ENCODE data around the gene TTC9. TPM values are rescaled to one million over a fixed set of nuclear protein-coding genes. Genes with fewer than 3 reads are reported as not detected.

The TTC9 gene
- total and polyA plus RNA-seq, 10 of the 15 experiments (the other 5 are each of a cell fraction or from before 2014, with no cell fraction given) = 0.87 to 15.8 (median 7.8) TPM

GRCh38 chr14:70706177-70706576 lies 64.5 kb downstream of the TTC9 start:
- DNase-seq (ENCODE audit: low read depth, low spot score) (no peak), FAIRE-seq (no peak), ATAC-seq (no peak)
- H2AFZ ChIP-seq (ENCODE audit: control insufficient read depth, low read depth, low read length) = 0 out of 2 replicates have a peak overlapping the region, but pooled peaks have one; percentile 11
- H3K79me2 ChIP-seq (ENCODE audit: control insufficient read depth, insufficient read depth, low read length) = no peaks in the 10 kb centered on the region
- intact Hi-C loops (cut with micrococcal nuclease; ENCODE audit: unreplicated experiment) = loop anchor here (2.0 kb wide), 1 partner anchor 51 kb away; no protein-coding TSS in a partner anchor
- CTCF ChIA-PET = interaction anchor here (0.6 to 3.1 kb wide), 11 partner anchors 8 to 111 kb away, joined by 3 to 19 read pairs (median 4); no protein-coding TSS in a partner anchor
- TF ChIP-seq, protein P1, sequence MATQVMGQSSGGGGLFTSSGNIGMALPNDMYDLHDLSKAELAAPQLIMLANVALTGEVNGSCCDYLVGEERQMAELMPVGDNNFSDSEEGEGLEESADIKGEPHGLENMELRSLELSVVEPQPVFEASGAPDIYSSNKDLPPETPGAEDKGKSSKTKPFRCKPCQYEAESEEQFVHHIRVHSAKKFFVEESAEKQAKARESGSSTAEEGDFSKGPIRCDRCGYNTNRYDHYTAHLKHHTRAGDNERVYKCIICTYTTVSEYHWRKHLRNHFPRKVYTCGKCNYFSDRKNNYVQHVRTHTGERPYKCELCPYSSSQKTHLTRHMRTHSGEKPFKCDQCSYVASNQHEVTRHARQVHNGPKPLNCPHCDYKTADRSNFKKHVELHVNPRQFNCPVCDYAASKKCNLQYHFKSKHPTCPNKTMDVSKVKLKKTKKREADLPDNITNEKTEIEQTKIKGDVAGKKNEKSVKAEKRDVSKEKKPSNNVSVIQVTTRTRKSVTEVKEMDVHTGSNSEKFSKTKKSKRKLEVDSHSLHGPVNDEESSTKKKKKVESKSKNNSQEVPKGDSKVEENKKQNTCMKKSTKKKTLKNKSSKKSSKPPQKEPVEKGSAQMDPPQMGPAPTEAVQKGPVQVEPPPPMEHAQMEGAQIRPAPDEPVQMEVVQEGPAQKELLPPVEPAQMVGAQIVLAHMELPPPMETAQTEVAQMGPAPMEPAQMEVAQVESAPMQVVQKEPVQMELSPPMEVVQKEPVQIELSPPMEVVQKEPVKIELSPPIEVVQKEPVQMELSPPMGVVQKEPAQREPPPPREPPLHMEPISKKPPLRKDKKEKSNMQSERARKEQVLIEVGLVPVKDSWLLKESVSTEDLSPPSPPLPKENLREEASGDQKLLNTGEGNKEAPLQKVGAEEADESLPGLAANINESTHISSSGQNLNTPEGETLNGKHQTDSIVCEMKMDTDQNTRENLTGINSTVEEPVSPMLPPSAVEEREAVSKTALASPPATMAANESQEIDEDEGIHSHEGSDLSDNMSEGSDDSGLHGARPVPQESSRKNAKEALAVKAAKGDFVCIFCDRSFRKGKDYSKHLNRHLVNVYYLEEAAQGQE (IDR thresholded peaks at IDR 0.05; ENCODE audit: low read depth, low read length) = no peak
- TF ChIP-seq CREM (IDR thresholded peaks at IDR 0.05; ENCODE audit: low read depth) = no peak
- no peak for TF ChIP-seq MYC (IDR thresholded peaks at IDR 0.05; ENCODE audit: insufficient read depth, insufficient read length, insufficient replicate concordance, low read length, severe bottlenecking)
- TF ChIP-seq ZNF24 (IDR thresholded peaks at IDR 0.05) = no peak
- TF ChIP-seq PAX5 (IDR thresholded peaks at IDR 0.05; ENCODE audit: borderline replicate concordance, low read depth, low read length) = no peak
- TF ChIP-seq ATF7 (IDR thresholded peaks at IDR 0.05; ENCODE audit: low read depth) = no peak
- H3K4me2 ChIP-seq (ENCODE audit: control insufficient read depth, insufficient read depth) = no peak overlapping the region; the same call in 1 of the 2 replicates
- in situ Hi-C loops (cut with MboI) = no loop called here
- H3K9ac ChIP-seq (ENCODE audit: control insufficient read depth, insufficient read depth, low read length) = no peak overlapping the region
- peaks cover 20% of the 10 kb centered on the region for H3K4me1 ChIP-seq (ENCODE audit: control insufficient read depth, insufficient read depth, low read length)
- RAD21 ChIA-PET (ENCODE audit: unreplicated experiment) = interaction anchor here (1.2 to 5.2 kb wide), 6 partner anchors 10 to 83 kb away, joined by 3 to 66 read pairs (median 16); partner anchors contain the start of gene TTC9
- H3K27me3 ChIP-seq (replicated peaks in 1 of 2; ENCODE audit: control insufficient read depth in 2 of 2, insufficient read depth in 2 of 2, low read length in 1 of 2) = no peaks in the 10 kb centered on the region
- no TSS peak for BruUV-seq (replicated peaks)
- H3K27ac ChIP-seq (ENCODE audit: control insufficient read depth, insufficient read depth) = peak overlapping the region; percentile 76
- no peaks in the 10 kb centered on the region for H4K20me1 ChIP-seq (ENCODE audit: control insufficient read depth, insufficient read depth)
- H3K4me3 ChIP-seq = no peak overlapping the region
- no peaks in the 10 kb centered on the region for H3K9me3 ChIP-seq (replicated peaks; ENCODE audit: control insufficient read depth, insufficient read depth, low read length)
- POLR2A ChIA-PET = interaction anchor here (0.5 to 1.5 kb wide), 5 partner anchors 40 to 104 kb away, joined by 3 to 5 read pairs (median 3); partner anchors contain the start of gene MAP3K9
- SMC1A ChIA-PET (ENCODE audit: uncharacterized antibody, unreplicated experiment) = interaction anchor here (0.9 to 11.1 kb wide), 14 partner anchors 9 to 112 kb away, joined by 3 to 154 read pairs (median 6); partner anchors contain the start of gene TTC9
- H3K36me3 ChIP-seq (ENCODE audit: control insufficient read depth in 2 of 2, insufficient read depth in 2 of 2, low read length in 1 of 2) = no peaks in the 10 kb centered on the region

Data from GM12878 (cell line).